ENCODE results near the gene PLAC1. TPM values are rescaled to one million over a fixed set of nuclear protein-coding genes. Genes with fewer than 3 reads are reported as not detected.

Gene PLAC1
- total and polyA plus RNA-seq, 2 of the 13 experiments (the other 11 are each of a cell fraction or from before 2014, with no cell fraction given) = 0.40 to 2.7 TPM

DNA sequence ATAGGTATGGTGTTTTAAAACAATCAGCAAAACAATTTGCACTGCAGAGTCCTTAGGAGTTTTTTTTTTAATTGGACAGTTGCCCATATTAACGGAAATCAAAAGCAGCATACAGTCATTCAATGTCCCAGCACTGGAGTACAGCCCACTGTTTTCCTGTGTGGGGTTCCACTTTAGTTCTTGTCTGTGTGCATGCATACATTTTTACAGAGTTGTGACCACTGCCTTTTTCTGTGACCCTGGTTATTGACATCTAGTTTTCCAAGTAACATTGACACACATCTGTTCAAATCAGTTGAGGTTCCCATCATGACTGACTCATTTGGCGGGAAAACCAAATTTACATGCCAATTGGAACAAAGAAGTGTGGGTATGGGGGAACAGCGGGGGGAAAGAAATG is 115.0 kb downstream of the PLAC1 start:
- DNase-seq (ENCODE audit: low spot score) (no peak), ATAC-seq (no peak), FAIRE-seq (no peak)
- ChIA-PET CTCF (ENCODE audit: low intra/inter-chr PET ratio, low total read pairs) (no interaction called here), POLR2A (no interaction called here)
- no TSS peak for BruUV-seq (replicated peaks)
- 94% methylated on average over 3 of the region's 3 CpGs for WGBS (ENCODE audit: low lambda C conversion rate)
- Histone ChIP-seq H3K4me2 (ENCODE audit: low read depth, low read length) (no peak overlapping the region), H3K36me3 (replicated peaks in 1 of 2; ENCODE audit: control insufficient read depth in 1 of 2, insufficient read depth in 2 of 2, low read length in 2 of 2) (no peaks in the 10 kb centered on the region), H3K79me2 (ENCODE audit: insufficient read depth, low read length) (no peaks in the 10 kb centered on the region), H3K4me1 (ENCODE audit: insufficient read depth, low read length) (peaks cover 3% of the 10 kb centered on the region; the same call in 1 of the 2 replicates), H3K4me3 (replicated peaks in 1 of 3; ENCODE audit: insufficient read depth in 1 of 3, low read depth in 2 of 3, low read length in 3 of 3) (no peak overlapping the region), H3K27me3 (ENCODE audit: control insufficient read depth in 1 of 2, insufficient read depth in 2 of 2, low read length in 2 of 2) (peaks cover 0 to 13% of the 10 kb centered on the region in 2 experiments; a peak in 1 of 5 replicates), H3K27ac (ENCODE audit: extremely low read length, insufficient read depth, low read length) (no peak overlapping the region), H3K9ac (ENCODE audit: insufficient read depth, low read depth, low read length) (no peak overlapping the region), H4K20me1 (ENCODE audit: insufficient read depth, low read length) (no peaks in the 10 kb centered on the region), H2AFZ (ENCODE audit: low read length) (no peak overlapping the region), H3K9me3 (ENCODE audit: low read length) (no peaks in the 10 kb centered on the region)
- intact Hi-C loops (cut with micrococcal nuclease; ENCODE audit: unreplicated experiment) (no loop called here), in situ Hi-C loops (cut with HindIII; ENCODE audit: extremely low pct_ligation_motif_present, low pct_unique_long_range_greater_than_20kb) (no loop called here)
- TF ChIP-seq ATF4 (CRISPR knock-in tag; IDR thresholded peaks at IDR 0.05) (no peak), ZFP1 (CRISPR knock-in tag; IDR thresholded peaks at IDR 0.05) (no peak), PRPF4 (IDR thresholded peaks at IDR 0.05; ENCODE audit: low read depth, low read length, poor library complexity, severe bottlenecking) (no peak), ZBTB21 (CRISPR knock-in tag; IDR thresholded peaks at IDR 0.05) (no peak)
- TF ChIP-seq, protein P1, sequence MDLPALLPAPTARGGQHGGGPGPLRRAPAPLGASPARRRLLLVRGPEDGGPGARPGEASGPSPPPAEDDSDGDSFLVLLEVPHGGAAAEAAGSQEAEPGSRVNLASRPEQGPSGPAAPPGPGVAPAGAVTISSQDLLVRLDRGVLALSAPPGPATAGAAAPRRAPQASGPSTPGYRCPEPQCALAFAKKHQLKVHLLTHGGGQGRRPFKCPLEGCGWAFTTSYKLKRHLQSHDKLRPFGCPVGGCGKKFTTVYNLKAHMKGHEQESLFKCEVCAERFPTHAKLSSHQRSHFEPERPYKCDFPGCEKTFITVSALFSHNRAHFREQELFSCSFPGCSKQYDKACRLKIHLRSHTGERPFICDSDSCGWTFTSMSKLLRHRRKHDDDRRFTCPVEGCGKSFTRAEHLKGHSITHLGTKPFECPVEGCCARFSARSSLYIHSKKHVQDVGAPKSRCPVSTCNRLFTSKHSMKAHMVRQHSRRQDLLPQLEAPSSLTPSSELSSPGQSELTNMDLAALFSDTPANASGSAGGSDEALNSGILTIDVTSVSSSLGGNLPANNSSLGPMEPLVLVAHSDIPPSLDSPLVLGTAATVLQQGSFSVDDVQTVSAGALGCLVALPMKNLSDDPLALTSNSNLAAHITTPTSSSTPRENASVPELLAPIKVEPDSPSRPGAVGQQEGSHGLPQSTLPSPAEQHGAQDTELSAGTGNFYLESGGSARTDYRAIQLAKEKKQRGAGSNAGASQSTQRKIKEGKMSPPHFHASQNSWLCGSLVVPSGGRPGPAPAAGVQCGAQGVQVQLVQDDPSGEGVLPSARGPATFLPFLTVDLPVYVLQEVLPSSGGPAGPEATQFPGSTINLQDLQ (CRISPR knock-in tag; IDR thresholded peaks at IDR 0.05) = no peak
- TF ChIP-seq, protein P2, sequence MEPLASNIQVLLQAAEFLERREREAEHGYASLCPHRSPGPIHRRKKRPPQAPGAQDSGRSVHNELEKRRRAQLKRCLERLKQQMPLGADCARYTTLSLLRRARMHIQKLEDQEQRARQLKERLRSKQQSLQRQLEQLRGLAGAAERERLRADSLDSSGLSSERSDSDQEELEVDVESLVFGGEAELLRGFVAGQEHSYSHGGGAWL (CRISPR knock-in tag; IDR thresholded peaks at IDR 0.05) = no peak

Measured in HepG2 (cell line).